B cell (primary cell): ENCODE results near the gene DLX1.

Experiments used
- CTCF ChIP-seq: fragments of 200-600 bp; IDR thresholded peaks from one replicate; pipeline ENCODE4 v1.8.0; 2022; ENCODE audit warnings: antibody characterized with exemption, mild to moderate bottlenecking
- EZH2 ChIP-seq: IDR thresholded peaks from 2 replicates; pipeline ENCODE4 v1.6.1; 2012; ENCODE audit warnings: borderline replicate concordance, low read depth, mild to moderate bottlenecking, moderate library complexity, low read length; ENCODE audit not compliant: insufficient read depth, poor library complexity, severe bottlenecking

GRCh38 chr2:172050479-172051125, 34.7 kb upstream of the DLX1 start:
- TF ChIP-seq CTCF (no peak), EZH2 (no peak)
